Coronary artery (tissue), 2 donors: ENCODE data around the gene PPIF.

ENCODE experiments used
- DNase-seq: peaks from one replicate; pipeline ENCODE4 v3.0.0-alpha.2; 2017; ENCODE audit warnings: low spot score
- H3K27ac ChIP-seq, 2 donors: fragments of 200-600 bp; sonication (generic); one replicate each; pipeline ENCODE4 v1.5.1; 2016 to 2019
- H3K4me3 ChIP-seq: fragments of 200-600 bp; sonication (generic); 2 replicates; pipeline ENCODE4 v1.5.1; 2016; ENCODE audit warnings: mild to moderate bottlenecking, moderate library complexity
- TF ChIP-seq, protein P1 (sequence below): fragments of 200-600 bp; sonication (generic); IDR thresholded peaks from one replicate; pipeline ENCODE4 v1.5.1; 2019; ENCODE audit warnings: antibody characterized with exemption

PPIF gene

DNA sequence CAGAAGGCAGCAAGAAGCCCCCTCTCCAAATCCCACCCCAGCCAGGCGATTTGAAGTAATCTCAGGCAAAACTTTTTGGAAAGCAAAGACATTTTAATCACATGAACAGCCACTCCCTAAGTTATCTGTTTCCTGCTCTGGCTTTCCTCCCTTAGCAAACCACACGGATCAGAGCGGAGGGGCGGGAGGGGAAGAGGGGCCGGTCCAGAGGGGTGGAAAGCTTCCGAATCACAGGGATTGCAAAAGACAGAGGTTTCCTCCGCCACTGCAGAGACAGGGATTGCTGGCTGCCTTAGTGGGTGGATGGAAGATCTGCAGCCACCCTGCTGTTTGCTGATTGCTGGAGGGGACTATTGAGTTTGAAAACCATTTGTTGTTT lies 57.0 kb downstream of the PPIF start:
- peak overlapping the region; percentile 34 for H3K4me3 ChIP-seq
- TF ChIP-seq, protein P1, sequence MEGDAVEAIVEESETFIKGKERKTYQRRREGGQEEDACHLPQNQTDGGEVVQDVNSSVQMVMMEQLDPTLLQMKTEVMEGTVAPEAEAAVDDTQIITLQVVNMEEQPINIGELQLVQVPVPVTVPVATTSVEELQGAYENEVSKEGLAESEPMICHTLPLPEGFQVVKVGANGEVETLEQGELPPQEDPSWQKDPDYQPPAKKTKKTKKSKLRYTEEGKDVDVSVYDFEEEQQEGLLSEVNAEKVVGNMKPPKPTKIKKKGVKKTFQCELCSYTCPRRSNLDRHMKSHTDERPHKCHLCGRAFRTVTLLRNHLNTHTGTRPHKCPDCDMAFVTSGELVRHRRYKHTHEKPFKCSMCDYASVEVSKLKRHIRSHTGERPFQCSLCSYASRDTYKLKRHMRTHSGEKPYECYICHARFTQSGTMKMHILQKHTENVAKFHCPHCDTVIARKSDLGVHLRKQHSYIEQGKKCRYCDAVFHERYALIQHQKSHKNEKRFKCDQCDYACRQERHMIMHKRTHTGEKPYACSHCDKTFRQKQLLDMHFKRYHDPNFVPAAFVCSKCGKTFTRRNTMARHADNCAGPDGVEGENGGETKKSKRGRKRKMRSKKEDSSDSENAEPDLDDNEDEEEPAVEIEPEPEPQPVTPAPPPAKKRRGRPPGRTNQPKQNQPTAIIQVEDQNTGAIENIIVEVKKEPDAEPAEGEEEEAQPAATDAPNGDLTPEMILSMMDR, result no peak
- peak overlapping the region in 1 of 2 donors; percentile 85 for H3K27ac ChIP-seq
- peak; percentile 81 for DNase-seq

DNA sequence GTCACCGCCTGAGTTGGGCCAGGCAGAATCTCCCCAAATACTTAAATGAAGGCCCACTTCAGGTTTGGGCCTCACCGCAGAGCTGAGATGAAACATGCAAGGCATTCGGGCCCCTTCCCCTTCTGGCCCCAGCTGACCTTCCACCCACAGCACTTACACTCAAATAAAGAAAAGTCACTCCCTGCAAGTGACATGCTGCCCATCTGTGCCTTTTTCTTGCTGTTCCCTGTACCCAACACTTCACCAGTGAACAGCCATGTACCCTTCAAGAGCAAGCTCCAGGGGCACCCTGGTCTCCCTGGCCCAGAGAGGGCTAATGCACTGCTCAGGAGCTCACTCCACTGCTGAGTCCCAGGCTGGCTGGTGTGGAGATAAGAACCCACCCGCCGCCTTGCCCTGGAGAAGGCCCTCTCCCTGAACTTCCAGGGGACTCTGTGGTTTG lies 57.4 kb downstream of the PPIF start:
- H3K27ac ChIP-seq, result peak overlapping the region in 1 of 2 donors; percentile 85
- TF ChIP-seq, protein P1, result no peak
- DNase-seq, result no peak

More for the DNA sequence above, 57.4 kb downstream of the PPIF start:
- no peak overlapping the region for H3K4me3 ChIP-seq
